HG03135 (cell line): Measurements from ENCODE around the gene KLF6.

Source experiments
- ATAC-seq: cut with Tn5 transposase; IDR thresholded peaks from one replicate; pipeline ENCODE4 v1.9.1; 2021; ENCODE audit warnings: mild to moderate bottlenecking, moderate library complexity; ENCODE audit not compliant: unreplicated experiment

Gene KLF6

DNA sequence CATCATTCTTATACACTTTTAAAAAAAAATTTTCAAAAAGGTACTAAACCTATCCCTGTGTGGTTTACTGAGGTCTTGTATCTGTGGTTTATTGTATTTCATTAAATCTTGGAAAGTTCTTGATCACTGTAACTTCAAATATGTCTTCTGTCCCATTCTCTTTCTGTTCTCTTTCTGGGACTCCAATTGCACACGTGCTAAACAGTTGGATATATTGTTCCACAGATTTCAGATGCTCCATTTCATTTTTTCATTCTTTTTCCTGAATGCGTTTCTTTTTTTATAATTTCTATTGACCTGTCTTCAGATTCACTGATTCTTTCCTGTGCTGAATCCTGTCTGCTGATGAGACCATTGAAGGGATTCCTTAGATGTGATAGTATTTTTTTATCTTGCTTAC, 4.6 kb upstream of the KLF6 start:
- no peak for ATAC-seq

DNA sequence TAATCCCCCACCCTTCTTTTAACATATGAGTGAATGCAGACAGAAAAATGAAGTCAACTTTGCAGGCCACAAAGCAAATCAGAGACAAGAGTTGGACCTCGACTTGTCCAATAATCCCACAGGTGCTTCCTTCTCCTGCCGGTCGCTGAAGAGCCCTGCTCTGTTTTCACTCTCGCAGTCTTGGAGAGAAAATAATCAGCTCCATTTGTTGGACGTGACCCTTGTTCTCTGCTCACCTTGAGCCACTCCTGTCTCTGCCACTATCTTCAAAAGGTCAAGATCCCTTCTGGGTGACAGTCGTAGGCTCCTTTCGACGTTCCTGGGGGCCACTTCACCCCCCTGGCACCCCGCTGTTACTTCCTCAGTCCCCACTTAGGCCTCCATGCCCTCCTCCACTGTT, 2.8 kb upstream of the KLF6 start:
- ATAC-seq = no peak

DNA sequence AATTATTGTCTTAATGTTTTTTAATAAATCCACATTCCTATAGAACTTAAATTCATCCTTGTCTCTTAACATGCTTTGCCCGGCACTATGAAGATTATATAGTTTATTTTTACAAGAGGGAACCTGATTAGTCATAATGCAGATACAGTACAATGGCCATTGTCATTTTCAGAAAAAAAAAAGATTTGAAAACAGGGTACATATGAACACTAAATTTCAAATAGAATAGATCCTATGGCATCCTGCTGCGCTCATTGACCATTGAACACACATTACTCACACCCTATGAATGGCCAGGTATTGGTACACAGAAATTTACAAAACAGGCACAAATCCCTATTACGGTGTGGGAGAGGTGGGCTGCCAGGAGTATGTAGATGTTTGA, 2.0 kb upstream of the KLF6 start:
- ATAC-seq = no peak

DNA sequence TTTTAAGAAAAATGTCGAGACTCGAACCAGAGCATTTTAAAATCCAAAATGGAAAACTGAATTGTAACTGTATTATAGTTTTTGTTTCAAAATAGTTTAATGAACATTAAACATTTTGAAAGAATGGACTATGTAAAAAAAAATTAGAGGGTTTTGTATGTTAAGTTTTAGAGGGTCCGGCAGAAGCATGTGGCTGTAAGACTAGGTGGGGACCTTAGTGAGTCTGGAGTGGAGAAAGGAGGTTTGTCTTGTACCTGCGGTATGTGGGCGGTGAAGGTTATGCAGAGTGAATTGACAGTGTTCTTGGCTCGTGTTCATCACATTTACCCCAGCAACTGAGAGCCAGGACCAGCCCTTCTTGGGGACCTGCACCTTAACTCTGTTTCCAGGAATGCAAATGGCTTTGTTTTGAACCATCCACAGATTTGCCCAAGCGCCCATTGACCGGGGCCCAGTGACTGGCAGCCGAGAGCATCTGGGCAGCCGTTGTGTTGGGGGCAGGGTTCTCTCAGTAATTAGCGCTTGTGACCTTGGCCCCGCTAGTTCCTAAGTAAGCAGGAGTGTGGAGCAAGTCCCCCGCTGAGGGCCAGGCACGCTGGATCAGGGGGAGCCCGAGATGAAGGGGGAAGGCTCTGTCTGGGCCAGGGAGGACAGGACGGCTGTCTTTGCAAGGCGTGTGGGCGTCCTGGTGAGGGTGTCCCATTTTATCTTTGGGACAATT, 1.4 kb upstream of the KLF6 start:
- ATAC-seq = no peak

DNA sequence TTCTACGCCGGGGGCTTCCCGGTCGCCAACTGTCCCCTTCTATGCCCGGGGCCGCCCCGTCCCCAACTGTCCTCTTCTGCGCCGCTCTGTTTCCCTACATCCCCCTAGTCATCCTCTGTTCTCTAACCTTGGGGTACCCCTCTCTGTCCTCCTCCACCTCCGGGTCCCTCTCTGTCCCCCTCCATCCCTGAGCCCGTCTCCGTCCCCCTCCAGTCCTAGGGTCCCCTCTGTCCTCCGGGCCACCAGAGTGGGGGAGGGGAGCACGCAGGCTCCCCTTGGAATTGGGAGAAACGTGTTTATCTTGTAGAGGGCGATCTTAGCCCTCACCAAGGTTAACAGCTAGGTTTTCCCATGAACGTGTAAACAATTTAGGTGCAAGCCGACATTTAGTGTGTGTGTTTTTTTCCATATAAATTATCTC, 852 bp upstream of the KLF6 start:
- ATAC-seq = no peak

DNA sequence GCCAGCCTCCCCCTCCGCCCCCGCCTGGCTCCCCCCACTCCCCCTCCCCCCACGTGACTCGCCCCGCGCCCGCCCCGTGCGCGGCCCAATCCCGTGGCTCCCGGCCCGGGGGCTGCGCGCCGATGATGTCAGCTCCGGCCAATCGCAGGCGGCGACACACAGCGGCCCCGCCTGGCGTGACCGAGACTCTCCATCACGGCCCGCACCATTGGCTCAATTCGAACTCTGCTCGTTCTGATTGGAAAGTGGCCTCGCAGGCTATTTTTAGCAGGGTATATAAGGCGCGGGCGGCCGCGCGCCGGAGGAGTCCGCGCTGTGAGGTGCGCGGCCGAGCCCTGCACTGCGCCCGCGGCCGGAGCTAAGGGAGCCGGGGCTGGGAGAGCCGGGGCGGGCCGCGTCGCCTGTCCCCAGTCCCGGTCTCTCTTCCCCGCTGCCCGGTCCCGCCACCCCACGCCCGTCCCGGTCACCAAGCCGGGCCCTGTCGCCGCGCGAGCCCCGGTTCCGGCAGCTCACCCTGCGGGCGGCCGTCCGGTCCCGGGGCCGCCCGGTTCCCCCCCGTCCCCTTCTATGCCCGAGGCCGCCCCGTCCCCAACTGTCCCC, 342 bp upstream of the KLF6 start:
- ATAC-seq = peak; percentile 63

DNA sequence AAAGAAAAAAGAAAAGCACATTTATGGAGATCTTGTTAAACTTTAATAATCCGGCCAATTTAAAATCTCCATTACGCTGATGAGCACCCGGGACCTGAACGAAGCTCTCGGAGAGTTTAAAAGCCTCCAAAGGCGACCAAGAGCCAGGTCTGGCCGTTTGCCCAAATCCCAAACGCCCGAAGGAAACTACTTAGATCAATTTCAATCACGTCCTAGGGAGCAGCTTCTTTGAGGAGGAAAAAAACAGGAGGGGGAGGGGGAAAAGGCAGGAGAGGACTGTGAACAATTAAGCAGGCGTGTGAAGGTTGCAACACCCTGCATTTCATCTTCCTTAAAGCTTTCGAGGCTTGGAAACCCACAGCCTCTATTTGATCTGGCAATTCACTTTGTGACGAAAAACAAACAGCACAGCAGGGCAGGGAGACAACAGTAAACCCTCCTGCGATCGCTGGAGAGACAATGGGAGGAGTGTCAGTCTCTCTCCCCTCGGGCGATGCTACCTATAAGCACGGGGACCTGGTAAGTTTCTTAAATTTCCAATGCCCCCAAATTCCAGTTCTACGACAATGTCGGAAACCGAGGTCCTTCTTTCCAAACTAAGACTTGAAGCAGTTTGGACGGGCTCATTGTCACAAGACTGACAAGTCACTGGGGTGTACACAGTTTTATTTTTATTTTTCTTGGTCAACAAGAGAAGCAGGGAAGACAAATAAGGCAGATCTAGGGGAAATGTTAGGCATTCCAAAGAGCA, 1.2 kb downstream of the KLF6 start:
- ATAC-seq = no peak

DNA sequence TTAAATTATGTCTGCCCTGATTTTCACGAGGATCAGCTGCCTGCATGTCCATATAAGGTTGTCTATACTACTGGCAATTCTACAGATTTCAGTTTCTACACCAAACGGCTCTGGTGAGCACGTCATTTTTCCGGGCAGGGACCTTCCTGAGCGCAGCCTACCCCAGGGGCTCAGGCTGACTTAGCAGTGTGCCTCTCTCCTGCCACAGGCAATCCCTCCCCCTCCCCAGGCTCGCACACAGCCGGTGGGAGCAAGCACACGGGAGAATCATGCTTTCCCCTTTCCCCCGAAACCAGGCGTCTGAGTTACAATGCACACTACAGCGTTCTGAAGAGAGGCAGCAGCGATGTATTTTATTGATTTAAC, 1.7 kb downstream of the KLF6 start:
- ATAC-seq = peak; percentile 21

DNA sequence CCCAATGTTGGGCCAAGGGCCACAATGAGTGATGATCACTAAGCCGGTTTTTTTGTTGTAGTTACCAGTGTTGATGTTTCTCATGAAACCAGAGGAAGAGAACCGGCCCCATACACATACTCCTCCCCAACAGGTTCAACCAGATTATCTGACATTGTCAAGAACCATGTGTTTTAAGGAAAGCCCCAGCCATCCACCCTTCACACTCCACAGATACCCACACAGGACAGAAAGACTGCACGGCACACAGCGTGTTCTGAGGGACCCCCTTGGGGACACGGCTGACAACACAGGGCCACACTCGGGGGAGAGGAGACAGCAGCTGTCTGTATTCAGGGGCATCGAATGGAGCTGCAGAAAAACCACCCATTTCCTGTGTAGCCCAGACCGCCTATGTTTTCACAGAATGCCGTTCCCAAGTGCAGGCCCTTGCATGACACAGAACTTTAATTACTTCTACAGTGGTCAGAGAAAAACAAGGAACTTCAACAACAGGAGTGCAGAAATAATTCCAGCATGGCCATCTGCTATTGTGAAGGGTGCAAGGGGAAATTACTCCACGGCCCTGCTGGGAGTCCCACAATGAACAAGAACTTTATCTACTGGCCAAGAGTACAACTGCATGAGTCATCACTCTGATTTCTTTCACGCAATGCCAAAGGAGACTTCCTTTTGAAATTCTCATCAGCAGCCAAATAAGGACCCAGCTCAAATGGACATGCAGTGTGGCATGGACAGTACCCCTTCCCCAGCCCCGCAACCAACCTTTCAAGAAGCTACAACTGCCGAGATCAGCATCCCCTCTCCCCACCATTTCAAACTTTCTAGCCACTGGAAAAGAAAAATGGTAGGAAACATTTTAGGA, 2.3 kb downstream of the KLF6 start:
- ATAC-seq = peak; percentile 18

DNA sequence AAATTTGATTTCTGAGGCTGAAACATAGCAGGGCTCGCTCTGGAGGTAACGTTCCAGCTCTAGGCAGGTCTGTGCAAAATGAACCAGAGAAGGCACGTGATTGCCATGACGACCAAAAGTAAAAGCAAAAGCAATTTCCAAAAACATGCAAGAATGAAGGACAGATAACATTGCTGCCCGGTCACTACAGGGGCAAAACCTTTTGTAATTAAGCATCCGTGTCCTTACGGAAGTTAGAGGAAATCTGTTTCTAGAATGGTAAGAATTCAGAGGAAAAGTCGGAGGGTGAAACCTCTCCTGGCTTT, 2.9 kb downstream of the KLF6 start:
- ATAC-seq = no peak

DNA sequence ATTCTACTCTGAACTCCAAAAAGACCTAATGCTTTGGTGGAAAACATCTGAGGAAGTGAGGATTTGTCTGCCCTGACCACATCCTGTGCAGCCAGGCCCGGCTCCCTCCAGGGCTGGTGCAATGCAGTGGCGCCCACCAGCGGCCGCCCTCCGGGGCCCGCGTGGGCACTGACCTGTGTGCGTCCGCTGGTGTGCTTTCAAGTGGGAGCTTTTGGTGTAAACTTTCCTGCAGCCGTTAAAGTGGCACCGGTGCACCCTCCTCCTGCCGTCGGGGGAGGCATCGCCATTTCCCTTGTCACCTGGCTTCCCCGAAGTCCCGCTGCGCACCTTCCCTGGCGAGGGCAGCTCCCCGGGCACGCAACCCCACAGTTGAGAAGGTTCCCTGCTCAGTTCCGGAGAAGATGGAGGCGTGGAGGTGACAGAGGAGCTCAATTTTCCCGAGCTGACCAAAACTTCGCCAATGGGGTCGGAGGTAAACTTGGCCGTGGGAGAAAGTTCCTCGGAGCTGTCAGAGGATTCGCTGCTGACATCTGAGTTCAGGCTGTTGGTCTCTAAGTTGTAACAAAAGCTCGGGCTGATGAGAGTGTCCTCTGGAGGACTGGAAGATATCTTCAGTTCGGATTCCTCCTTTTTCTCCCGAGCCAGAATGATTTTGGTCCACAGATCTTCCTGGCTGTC, 3.4 kb downstream of the KLF6 start:
- no peak for ATAC-seq

DNA sequence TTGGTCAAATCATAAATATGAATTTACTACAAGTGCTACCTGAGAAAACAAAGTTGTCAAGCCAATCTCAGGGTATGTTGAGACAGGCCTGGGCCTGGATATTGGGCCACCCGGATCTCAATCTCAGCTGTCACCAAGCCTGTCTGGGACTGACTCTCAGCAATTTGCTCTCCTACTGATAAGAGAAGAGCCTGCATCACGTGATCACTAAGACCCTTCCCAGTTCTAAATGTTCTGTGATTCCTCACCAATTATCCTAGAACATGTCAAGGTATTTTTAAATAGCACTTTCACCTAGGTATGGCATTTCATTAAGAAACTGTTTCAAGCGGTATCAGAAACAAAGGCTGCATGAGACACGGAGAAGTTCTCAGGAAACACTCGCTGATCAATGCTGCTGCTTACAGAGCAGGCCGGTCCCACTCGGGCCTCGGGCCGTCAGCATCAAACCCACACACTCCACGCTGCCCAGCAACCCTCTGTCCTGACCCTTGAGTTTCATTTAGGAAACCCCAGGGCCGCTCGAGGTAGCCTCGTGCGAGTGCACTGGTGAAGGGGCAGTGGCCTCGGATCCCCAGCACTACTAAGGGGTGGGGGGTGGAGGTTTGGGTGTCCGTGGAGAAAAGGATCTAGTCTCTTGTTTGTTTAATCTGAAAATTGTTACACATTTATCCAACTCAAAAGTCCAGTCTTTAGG, 4.1 kb downstream of the KLF6 start:
- ATAC-seq = no peak

DNA sequence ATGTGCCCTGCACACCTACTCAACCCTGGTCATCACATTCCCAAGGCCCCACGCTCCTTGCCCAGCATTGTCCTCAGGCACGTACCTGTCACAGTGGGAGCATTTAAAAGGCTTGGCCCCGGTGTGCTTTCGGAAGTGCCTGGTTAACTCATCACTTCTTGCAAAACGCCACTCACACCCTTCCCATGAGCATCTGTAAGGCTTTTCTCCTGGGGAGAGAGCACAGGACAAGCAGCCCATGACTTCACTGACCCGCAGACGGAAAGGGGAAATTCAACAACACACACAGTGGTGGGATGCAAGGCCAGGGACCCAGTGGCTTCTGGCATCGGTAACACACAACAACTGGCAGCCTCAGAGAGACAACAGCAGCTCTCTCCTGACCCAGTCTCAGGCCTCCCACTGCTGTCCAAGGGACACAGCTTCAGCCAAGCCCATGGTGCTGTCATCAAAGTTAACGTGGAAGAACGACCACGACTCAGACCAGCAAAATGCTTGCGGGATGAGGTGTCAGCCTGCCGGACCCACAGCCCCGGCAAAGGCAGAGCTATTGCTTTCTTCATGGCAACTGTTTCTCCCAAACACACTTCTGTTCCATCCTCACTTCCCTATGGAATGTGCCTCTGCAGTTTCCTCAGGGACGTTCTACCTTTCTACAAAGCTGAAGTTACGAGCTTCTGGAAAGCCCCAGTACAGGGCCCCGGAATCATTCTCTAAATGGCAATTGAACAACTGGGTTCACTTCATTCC, 4.8 kb downstream of the KLF6 start:
- ATAC-seq = no peak

DNA sequence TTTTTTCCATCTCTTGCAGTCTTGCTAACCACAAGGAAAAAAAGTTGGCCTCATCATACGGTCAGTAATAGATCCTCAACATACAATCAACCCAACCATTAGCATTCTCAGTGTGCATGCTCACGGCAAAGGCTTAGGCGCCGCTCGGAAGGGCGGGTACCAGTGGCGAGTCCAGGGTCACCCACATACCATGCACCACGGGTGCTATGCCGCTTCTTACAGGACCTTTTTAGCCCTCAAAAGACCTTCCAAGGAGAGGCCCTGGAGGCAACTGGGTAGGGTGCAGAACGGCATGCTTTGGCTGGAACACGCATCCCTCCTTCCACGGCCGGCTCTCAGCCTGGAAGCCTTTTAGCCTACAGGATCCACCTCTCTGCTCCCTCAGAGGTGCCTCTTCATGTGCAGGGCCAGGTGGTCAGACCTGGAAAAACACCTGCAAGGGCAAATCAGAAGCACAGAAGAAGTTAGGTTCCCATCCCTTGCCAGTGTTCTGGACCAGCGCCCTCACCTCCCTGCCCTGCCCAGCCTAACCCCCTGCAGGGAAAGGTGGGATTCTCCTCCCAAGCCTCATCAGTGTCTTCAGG, 5.8 kb downstream of the KLF6 start:
- no peak for ATAC-seq

DNA sequence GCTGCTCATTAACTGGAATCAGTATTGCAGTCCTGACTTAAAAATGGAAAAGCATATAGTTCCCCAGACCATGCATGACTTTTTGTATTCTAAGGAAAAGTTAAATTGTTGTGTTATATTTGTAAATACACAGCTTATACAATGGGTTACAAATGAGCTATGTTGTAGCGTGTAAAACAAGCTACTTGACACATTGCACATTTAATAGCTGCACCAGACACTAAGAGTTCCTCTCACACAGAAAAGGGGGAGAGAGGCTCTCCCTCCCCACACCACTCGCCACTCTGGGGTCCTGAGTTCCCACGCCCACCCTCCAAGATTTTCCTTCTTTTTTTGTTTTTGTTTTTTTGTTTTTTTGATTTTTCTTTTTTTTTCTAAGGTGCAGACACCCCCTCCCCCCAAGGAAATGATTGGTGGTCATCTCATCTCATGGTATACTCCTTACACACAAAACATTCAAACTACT, 6.3 kb downstream of the KLF6 start:
- no peak for ATAC-seq

DNA sequence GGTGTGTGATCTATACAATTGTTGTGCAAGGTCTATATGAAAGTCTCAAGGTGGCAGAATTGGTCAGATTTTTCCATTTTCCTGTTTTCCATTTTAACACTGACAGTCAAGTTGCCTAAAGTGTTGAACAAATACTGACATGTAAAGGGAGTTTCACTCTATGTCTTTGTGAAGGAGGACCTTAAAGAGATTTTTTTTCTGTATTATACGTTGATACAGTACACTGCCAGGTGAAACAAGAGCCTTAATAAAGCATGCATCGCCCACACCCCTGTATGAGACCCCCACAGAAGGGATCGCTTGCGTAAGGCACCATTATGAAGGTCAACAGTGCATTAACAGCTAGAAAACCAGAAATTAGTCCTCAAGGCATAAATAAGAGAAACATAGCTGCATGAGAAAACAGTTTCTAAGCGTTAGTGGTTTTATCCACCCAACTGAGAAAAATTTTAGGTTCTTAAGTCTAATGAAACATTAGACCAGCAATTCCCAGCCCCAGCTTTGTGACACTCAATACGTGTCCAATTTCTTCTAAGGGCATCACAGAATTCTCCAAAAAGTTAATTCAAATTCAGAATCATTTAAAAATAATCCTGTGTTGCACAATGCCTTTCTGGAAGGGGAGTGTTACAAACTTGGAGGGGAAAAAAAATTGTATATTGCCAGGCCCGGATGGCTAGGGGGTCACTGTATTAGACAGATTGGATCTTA, 6.9 kb downstream of the KLF6 start:
- no peak for ATAC-seq

DNA sequence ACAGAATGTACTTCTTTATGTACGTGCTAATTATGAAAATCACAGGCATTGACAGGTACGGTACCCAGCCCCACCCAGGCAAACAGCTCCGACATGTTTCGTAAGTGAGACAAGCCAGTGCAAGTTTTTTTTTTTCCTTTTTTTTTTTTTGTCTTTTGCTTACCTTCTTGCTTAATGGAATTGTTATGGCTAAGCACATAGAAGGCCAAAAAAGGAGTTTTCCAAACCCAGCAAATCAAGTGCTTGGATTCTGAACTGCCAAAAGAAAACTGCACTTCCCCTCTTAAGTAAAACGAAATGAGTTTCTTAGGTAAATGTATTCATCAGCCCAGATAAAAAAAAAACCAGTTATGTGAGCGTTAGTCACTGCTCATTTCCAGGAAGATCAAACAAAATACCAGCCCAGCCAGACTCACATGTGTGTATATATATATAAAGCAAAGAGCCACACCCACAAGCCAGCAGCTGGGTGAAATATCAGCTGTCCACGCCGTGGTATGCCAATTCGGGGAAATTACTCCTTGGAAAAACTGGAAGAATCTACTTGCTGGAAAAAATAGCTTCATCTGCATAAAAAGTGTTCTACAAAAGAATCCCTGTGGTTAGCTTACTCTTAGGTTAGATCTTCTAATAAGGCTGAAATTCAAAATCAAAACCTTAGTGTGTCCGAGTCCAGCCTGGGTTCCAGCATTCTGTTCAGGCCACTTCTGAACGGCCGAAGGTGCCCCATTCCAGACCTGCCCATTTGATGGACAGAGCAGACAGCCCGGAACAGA, 8.0 kb downstream of the KLF6 start:
- ATAC-seq = no peak
